GM12873 (cell line): ENCODE results near the gene MED31.

Experiments used
- TF ChIP-seq, protein P1 (sequence below): IDR thresholded peaks from 2 replicates; pipeline ENCODE4 v1.5.1; 2012; ENCODE audit warnings: low read depth, mild to moderate bottlenecking, moderate library complexity, low read length, control low read depth; ENCODE audit not compliant: insufficient read depth; ENCODE audit errors: missing control alignments

Gene MED31

DNA sequence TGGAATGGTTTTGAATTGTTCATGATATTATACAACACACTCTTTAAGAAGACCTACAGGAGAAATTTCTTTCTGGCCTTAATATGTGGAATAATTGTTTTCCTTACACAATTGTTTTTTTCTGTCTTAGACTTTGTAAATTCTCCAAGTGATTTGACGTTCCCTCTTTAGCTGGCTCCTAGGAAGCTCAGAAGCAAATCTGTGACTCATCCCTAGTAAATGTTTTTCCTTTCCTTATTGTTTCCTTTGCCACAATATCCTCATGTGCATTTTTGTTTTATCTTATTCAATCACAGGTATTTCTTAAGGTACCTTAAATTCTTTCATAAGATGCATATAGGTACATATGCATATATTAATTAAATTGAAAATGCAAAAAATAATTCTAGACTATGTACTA, 24.4 kb downstream of the MED31 start:
- TF ChIP-seq, protein P1, sequence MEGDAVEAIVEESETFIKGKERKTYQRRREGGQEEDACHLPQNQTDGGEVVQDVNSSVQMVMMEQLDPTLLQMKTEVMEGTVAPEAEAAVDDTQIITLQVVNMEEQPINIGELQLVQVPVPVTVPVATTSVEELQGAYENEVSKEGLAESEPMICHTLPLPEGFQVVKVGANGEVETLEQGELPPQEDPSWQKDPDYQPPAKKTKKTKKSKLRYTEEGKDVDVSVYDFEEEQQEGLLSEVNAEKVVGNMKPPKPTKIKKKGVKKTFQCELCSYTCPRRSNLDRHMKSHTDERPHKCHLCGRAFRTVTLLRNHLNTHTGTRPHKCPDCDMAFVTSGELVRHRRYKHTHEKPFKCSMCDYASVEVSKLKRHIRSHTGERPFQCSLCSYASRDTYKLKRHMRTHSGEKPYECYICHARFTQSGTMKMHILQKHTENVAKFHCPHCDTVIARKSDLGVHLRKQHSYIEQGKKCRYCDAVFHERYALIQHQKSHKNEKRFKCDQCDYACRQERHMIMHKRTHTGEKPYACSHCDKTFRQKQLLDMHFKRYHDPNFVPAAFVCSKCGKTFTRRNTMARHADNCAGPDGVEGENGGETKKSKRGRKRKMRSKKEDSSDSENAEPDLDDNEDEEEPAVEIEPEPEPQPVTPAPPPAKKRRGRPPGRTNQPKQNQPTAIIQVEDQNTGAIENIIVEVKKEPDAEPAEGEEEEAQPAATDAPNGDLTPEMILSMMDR, result no peak

DNA sequence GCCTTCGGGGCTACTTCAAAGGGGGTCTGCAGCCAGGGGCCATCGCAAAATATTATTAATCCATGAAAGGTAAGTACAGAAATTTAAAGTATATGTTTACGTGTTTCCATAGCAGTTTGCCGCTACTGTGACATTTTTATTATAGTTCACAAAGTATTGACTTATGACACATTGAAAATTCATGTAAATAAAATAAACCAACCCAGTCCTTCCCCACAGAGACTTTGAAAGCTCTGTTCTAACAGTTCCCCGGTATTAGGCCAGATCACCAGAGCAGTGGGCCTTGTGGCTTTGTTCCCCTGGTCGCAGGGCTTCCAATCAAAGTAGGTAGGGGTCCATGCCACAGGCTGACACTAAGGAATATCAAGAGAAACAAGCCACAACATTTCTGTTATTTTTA, 24.8 kb downstream of the MED31 start:
- TF ChIP-seq, protein P1, result no peak

DNA sequence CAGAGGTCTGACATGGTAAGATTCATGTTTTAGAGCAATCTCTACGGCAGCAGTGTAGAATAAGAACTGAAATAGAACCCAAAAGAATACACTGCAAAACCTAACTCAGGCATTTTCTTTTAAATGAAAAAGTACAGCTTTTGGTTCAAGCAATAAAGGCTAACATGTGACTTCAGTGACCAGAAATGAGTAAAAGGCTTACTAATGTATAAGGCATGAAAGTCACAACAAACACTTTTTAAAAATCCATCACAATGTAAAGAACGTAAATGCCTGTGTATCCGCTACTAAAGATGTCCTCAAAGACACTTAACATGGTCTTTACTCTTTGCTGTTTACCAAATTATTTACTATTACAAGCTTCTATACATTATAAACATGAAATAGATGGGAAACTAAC, 27.5 kb downstream of the MED31 start:
- TF ChIP-seq, protein P1, result no peak

DNA sequence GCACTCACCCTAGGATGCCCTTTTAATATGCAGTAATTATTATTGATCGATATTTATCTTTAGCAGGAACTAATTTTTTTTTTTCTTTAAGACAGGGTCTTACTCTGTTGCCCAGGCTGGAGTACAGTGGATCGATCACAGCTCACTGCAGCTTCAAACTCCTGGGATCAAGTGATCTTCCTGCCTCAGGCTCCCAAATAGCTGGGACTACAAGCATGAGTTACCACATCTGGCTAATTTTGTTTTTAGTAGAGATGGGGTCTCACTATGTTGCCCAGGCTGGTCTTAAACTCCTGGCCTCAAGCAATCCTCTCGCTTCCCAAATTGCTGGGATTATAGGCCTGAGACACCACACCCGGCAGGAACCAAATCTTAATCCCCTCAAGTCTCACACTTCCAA, 40.2 kb downstream of the MED31 start:
- TF ChIP-seq, protein P1, result no peak

DNA sequence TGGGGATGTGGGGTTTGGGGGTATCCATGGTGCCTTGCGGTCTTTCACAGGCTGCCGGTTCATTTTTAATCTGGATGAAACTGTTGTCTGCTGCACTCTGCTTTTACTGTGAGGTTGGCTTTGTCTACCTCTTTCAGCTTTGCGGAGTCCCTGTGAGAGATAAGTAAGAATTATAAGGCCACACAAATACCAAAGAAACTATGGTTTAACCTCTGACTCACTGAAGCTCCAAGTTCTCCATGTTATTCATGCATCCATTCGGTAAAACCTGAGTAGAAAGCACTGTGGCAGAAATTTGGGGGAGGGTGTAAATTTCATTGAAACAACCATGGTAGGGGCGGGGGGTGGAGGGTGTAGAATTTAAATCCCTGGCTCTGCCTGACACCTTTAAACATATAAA, 41.4 kb downstream of the MED31 start:
- TF ChIP-seq, protein P1, result no peak

DNA sequence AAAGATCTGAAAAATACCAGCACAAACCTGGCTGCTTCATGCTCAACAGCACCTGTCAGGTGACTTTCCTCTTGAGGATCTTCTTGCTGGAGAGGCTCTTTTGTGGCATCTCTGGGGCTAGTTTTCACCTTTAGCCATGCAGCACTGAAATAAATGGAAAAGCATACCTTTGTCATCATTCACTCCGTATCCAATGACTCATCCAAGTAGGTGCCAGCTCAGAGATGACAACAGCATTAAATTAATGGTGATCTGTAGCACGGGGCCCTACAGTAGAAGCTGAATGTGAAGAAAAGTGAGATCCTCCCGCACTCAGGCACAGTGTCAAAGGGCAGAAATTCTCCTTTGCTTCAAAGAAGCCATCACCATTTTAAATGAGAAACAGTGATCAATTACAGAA, 43.1 kb downstream of the MED31 start:
- TF ChIP-seq, protein P1, result no peak

DNA sequence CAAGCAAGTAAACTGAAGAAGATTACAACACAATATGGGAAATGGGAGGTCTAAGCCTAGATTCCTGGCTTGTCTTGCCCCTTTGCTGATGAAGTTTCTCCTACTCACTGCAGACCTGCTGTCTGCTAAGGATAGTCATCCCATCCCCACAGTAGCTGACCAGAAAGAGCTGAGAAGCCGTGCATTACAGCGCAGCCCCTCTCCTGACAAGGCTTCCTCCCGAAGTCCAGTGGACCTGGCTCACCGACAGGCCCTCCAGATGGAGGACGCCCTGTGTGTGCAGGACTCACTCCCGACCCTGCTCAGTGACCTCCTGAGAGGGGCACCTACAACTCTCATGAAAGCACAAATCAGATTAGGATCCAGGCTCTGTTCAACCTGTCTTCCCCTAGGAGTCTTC, 46.3 kb downstream of the MED31 start:
- TF ChIP-seq, protein P1, result no peak
